Fibroblast of lung (primary cell): ENCODE results near the gene L3MBTL3. TPM values are rescaled to one million over a fixed set of nuclear protein-coding genes. Genes with fewer than 3 reads are reported as not detected.

ENCODE experiments used
- DNase-seq, 2 donors: peaks; one replicate each; pipeline versions ENCODE4 v3.0.0 to v3.0.0-alpha.2; 2010; ENCODE audit warnings: low read depth in 2 of 2
- H2AFZ ChIP-seq: 2 replicates; pipeline ENCODE4 v1.5.1; 2012; ENCODE audit warnings: low read length, control low read depth, inconsistent platforms
- H3K27ac ChIP-seq: 2 replicates; pipeline ENCODE4 v1.5.1; 2011; ENCODE audit warnings: low read length, control low read depth; ENCODE audit not compliant: insufficient read depth
- H3K27me3 ChIP-seq: 2 replicates; pipeline ENCODE4 v1.5.1; 2011; ENCODE audit warnings: mild to moderate bottlenecking, low read length; ENCODE audit not compliant: control insufficient read depth, insufficient read depth
- H3K36me3 ChIP-seq: 2 replicates; pipeline ENCODE4 v1.5.1; 2011; ENCODE audit warnings: low read length; ENCODE audit not compliant: control insufficient read depth, insufficient read depth
- H3K4me1 ChIP-seq: 2 replicates; pipeline ENCODE4 v1.5.1; 2011; ENCODE audit warnings: low read length; ENCODE audit not compliant: control insufficient read depth, insufficient read depth; ENCODE audit errors: extremely low read depth
- H3K4me2 ChIP-seq: 2 replicates; pipeline ENCODE4 v1.5.1; 2011; ENCODE audit warnings: low read length, control low read depth; ENCODE audit not compliant: insufficient read depth; ENCODE audit errors: extremely low read depth
- H3K4me3 ChIP-seq, 4 experiments: fragments of 200-600 bp in 1 of 4; sonication (generic) in 1 of 4; replicated peaks in 1 of 4; 2 replicates each; pipeline ENCODE4 v1.5.1; 2011 to 2016; ENCODE audit warnings: low read length in 4 of 4, low read depth in 3 of 4, mild to moderate bottlenecking in 3 of 4, control low read depth in 2 of 4, inconsistent platforms in 1 of 4, mixed read lengths in 1 of 4; ENCODE audit not compliant: insufficient read depth in 1 of 4; ENCODE audit errors: control extremely low read depth in 1 of 4
- H3K79me2 ChIP-seq: 2 replicates; pipeline ENCODE4 v1.5.1; 2012; ENCODE audit warnings: mild to moderate bottlenecking, low read length, inconsistent platforms; ENCODE audit not compliant: control insufficient read depth, insufficient read depth
- H3K9ac ChIP-seq: 2 replicates; pipeline ENCODE4 v1.5.1; 2011; ENCODE audit warnings: mild to moderate bottlenecking, low read length, control low read depth; ENCODE audit not compliant: insufficient read depth
- H3K9me3 ChIP-seq: 2 replicates; pipeline ENCODE4 v1.5.1; 2012; ENCODE audit warnings: low read depth, low read length; ENCODE audit not compliant: control insufficient read depth, insufficient read depth
- H4K20me1 ChIP-seq: 2 replicates; pipeline ENCODE4 v1.5.1; 2011; ENCODE audit warnings: low read length; ENCODE audit not compliant: control insufficient read depth, insufficient read depth; ENCODE audit errors: extremely low read depth
- CTCF ChIP-seq, 2 donors: IDR thresholded peaks in 1 of 2; conservative IDR thresholded peaks in 1 of 2; 1 replicate in 1 of 2; 2 replicates in 1 of 2; pipeline ENCODE4 v1.5.1; 2011 to 2012; ENCODE audit warnings: low read length in 2 of 2, control low read depth in 1 of 2, inconsistent platforms in 1 of 2, low read depth in 1 of 2, mild to moderate bottlenecking in 1 of 2
- EZH2 ChIP-seq: IDR thresholded peaks from 2 replicates; pipeline ENCODE4 v1.5.1; 2012; ENCODE audit warnings: low read length, control low read depth, mild to moderate bottlenecking; ENCODE audit errors: missing control alignments
- polyA plus RNA-seq, 2 donors: library from polyadenylated mRNA; depleted of rRNA in 1 of 2; stranded (reverse) in 1 of 2; unstranded in 1 of 2; fragments of >200 nt; gene quantifications; 2 replicates each; pipeline ENCODE4 v1.2.1, GENCODE V29; 2011 to 2012; ENCODE audit warnings: missing spikeins in 1 of 2
- total RNA-seq: library from RNA; depleted of rRNA; stranded (reverse); fragments of >200 nt; gene quantifications from 2 replicates; pipeline ENCODE4 v1.2.1, GENCODE V29; 2014

The L3MBTL3 gene
- total and polyA plus RNA-seq, 2 donors (not counting 1 experiment from before 2014, with no cell fraction given): 5.6 to 6.7 TPM

- H4K20me1 ChIP-seq: no peaks in the 10 kb centered on the region
- H3K4me1 ChIP-seq: no peaks in the 10 kb centered on the region
- no peaks in the 10 kb centered on the region for H3K27me3 ChIP-seq
- no peaks in the 10 kb centered on the region for H3K9me3 ChIP-seq
- H3K4me2 ChIP-seq: no peak overlapping the region
- no peaks in the 10 kb centered on the region for H3K79me2 ChIP-seq
- no peak for DNase-seq
- H3K36me3 ChIP-seq: no peaks in the 10 kb centered on the region
- TF ChIP-seq CTCF (conservative IDR thresholded peaks at IDR 0.05 in 1 of 2, IDR thresholded peaks at IDR 0.05 in 1 of 2; ENCODE audit: low read depth in 1 of 2, low read length in 2 of 2) (no peak), EZH2 (no peak)
- no peak overlapping the region for H2AFZ ChIP-seq
- no peak overlapping the region for H3K4me3 ChIP-seq
- no peak overlapping the region for H3K9ac ChIP-seq
- H3K27ac ChIP-seq: no peak overlapping the region
These were observed 23.2 kb downstream of the L3MBTL3 start for GRCh38 chr6:130041594-130041993.

GRCh38 chr6:130043344-130043743, 25.0 kb downstream of the L3MBTL3 start:
- H3K27me3 ChIP-seq: no peaks in the 10 kb centered on the region
- H4K20me1 ChIP-seq: no peaks in the 10 kb centered on the region
- H3K36me3 ChIP-seq: no peaks in the 10 kb centered on the region
- H3K9ac ChIP-seq: no peak overlapping the region
- H3K4me3 ChIP-seq: no peak overlapping the region
- no peak for TF ChIP-seq EZH2
- TF ChIP-seq CTCF (conservative IDR thresholded peaks at IDR 0.05 in 1 of 2, IDR thresholded peaks at IDR 0.05 in 1 of 2; ENCODE audit: low read depth in 1 of 2, low read length in 2 of 2): no peak
- DNase-seq: no peak
- H3K4me1 ChIP-seq: peaks cover 3% of the 10 kb centered on the region
- H3K4me2 ChIP-seq: no peak overlapping the region
- no peaks in the 10 kb centered on the region for H3K9me3 ChIP-seq
- H3K79me2 ChIP-seq: no peaks in the 10 kb centered on the region
- no peak overlapping the region for H3K27ac ChIP-seq
- no peak overlapping the region for H2AFZ ChIP-seq

GRCh38 chr6:130045622-130046021, 27.2 kb downstream of the L3MBTL3 start:
- no peak for DNase-seq
- no peaks in the 10 kb centered on the region for H3K9me3 ChIP-seq
- no peak for TF ChIP-seq EZH2
- TF ChIP-seq CTCF (conservative IDR thresholded peaks at IDR 0.05 in 1 of 2, IDR thresholded peaks at IDR 0.05 in 1 of 2; ENCODE audit: low read depth in 1 of 2, low read length in 2 of 2): no peak
- H3K4me1 ChIP-seq: peaks cover 3% of the 10 kb centered on the region
- no peaks in the 10 kb centered on the region for H3K79me2 ChIP-seq
- H3K27me3 ChIP-seq: no peaks in the 10 kb centered on the region
- no peak overlapping the region for H2AFZ ChIP-seq
- no peak overlapping the region for H3K4me2 ChIP-seq
- no peak overlapping the region for H3K27ac ChIP-seq
- no peak overlapping the region for H3K4me3 ChIP-seq
- no peaks in the 10 kb centered on the region for H4K20me1 ChIP-seq
- H3K36me3 ChIP-seq: no peaks in the 10 kb centered on the region
- H3K9ac ChIP-seq: no peak overlapping the region
